Measurements from ENCODE around the gene ARL3.

DNA sequence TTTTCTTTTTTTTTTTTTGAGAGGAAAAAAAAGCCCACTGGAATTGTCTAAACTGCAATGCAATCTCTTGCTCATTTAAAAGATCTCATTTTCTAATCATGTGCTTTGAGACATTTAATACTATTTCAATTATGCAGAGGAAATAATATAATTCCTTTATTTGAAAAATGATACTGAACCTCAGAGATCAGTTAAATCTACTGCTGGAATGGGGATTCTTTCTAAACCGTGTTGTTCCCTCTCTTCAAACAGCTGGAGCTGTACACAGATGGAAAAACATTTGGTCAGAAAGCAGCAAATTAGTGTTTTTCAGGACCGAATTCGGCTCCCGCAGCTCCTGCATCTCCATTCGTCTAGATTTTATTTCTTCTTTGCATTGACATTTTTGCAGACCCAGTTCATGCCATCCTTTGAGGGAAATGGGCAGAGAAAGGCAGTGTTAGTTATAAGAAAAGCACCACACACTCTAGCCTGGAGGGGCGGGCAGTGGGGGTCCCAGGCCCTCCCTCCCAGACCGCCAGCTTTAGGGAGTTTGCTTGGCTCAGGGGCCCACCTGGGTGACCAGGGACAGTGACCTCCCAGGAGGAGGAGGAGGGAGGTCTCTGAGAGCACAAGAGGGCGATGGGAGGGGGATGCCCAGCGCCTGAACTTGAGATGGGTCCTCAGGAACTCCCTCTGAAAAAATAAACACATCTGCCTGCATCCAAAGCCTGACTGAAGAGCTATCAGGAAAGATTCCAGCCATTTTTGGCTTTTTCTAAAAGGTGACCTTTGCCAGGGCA is 37.5 kb downstream of the ARL3 start:
- no peak for TF ChIP-seq EZH2 (IDR thresholded peaks at IDR 0.05)
- no peak for TF ChIP-seq YY1 (IDR thresholded peaks at IDR 0.05; ENCODE audit: extremely low read depth, insufficient replicate concordance, low read depth, low read length)
- TF ChIP-seq, protein P1, sequence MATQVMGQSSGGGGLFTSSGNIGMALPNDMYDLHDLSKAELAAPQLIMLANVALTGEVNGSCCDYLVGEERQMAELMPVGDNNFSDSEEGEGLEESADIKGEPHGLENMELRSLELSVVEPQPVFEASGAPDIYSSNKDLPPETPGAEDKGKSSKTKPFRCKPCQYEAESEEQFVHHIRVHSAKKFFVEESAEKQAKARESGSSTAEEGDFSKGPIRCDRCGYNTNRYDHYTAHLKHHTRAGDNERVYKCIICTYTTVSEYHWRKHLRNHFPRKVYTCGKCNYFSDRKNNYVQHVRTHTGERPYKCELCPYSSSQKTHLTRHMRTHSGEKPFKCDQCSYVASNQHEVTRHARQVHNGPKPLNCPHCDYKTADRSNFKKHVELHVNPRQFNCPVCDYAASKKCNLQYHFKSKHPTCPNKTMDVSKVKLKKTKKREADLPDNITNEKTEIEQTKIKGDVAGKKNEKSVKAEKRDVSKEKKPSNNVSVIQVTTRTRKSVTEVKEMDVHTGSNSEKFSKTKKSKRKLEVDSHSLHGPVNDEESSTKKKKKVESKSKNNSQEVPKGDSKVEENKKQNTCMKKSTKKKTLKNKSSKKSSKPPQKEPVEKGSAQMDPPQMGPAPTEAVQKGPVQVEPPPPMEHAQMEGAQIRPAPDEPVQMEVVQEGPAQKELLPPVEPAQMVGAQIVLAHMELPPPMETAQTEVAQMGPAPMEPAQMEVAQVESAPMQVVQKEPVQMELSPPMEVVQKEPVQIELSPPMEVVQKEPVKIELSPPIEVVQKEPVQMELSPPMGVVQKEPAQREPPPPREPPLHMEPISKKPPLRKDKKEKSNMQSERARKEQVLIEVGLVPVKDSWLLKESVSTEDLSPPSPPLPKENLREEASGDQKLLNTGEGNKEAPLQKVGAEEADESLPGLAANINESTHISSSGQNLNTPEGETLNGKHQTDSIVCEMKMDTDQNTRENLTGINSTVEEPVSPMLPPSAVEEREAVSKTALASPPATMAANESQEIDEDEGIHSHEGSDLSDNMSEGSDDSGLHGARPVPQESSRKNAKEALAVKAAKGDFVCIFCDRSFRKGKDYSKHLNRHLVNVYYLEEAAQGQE (IDR thresholded peaks at IDR 0.05; ENCODE audit: low read depth) = no peak
- TF ChIP-seq, protein P2, sequence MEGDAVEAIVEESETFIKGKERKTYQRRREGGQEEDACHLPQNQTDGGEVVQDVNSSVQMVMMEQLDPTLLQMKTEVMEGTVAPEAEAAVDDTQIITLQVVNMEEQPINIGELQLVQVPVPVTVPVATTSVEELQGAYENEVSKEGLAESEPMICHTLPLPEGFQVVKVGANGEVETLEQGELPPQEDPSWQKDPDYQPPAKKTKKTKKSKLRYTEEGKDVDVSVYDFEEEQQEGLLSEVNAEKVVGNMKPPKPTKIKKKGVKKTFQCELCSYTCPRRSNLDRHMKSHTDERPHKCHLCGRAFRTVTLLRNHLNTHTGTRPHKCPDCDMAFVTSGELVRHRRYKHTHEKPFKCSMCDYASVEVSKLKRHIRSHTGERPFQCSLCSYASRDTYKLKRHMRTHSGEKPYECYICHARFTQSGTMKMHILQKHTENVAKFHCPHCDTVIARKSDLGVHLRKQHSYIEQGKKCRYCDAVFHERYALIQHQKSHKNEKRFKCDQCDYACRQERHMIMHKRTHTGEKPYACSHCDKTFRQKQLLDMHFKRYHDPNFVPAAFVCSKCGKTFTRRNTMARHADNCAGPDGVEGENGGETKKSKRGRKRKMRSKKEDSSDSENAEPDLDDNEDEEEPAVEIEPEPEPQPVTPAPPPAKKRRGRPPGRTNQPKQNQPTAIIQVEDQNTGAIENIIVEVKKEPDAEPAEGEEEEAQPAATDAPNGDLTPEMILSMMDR (IDR thresholded peaks at IDR 0.05 in 2 of 3, conservative IDR thresholded peaks at IDR 0.05 in 1 of 3; ENCODE audit: borderline replicate concordance in 1 of 3, insufficient read depth in 1 of 3, low read depth in 2 of 3, low read length in 2 of 3) = no peak
- no peak for TF ChIP-seq POLR2AphosphoS5 (IDR thresholded peaks at IDR 0.05; ENCODE audit: low read depth, low read length)

Measured in HCT116 (cell line).